Fibroblast of villous mesenchyme (primary cell): ENCODE data around the gene RALGPS1. TPM values are rescaled to one million over a fixed set of nuclear protein-coding genes. Genes with fewer than 3 reads are reported as not detected.

Experiments used
- DNase-seq: peaks from one replicate; pipeline ENCODE4 v3.0.0-alpha.2; 2010; ENCODE audit warnings: low read depth
- H3K4me3 ChIP-seq: 2 replicates; pipeline ENCODE4 v1.5.1; 2011; ENCODE audit warnings: low read depth, mild to moderate bottlenecking, low read length
- CTCF ChIP-seq: IDR thresholded peaks from 2 replicates; pipeline ENCODE4 v1.5.1; 2012; ENCODE audit warnings: low read depth, mild to moderate bottlenecking, low read length; ENCODE audit not compliant: insufficient read depth
- total RNA-seq: library from RNA; depleted of rRNA; stranded (reverse); fragments of >200 nt; gene quantifications from 2 replicates; pipeline ENCODE4 v1.2.3, GENCODE V29; 2012

Gene RALGPS1
- total RNA-seq, 1 donor, result 2.6 TPM

- DNase-seq, result peak; percentile 27
- H3K4me3 ChIP-seq, result no peak overlapping the region
- TF ChIP-seq CTCF, result no peak
Measured at GRCh38 chr9:127033789-127034188, 119.2 kb downstream of the RALGPS1 start.

GRCh38 chr9:127034691-127035090 lies 120.1 kb downstream of the RALGPS1 start:
- H3K4me3 ChIP-seq, result no peak overlapping the region
- TF ChIP-seq CTCF, result no peak
- no peak for DNase-seq

GRCh38 chr9:127035423-127035822 lies 120.8 kb downstream of the RALGPS1 start:
- TF ChIP-seq CTCF, result no peak
- H3K4me3 ChIP-seq, result no peak overlapping the region
- peak; percentile 83 for DNase-seq

- no peak for TF ChIP-seq CTCF
- DNase-seq, result peak; percentile 50
- H3K4me3 ChIP-seq, result no peak overlapping the region
Measured at GRCh38 chr9:127035948-127036347, 121.4 kb downstream of the RALGPS1 start.

GRCh38 chr9:127036437-127036836 lies 121.9 kb downstream of the RALGPS1 start:
- DNase-seq, result no peak
- no peak for TF ChIP-seq CTCF
- H3K4me3 ChIP-seq, result no peak overlapping the region

GRCh38 chr9:127038531-127038930 lies 123.9 kb downstream of the RALGPS1 start:
- no peak overlapping the region for H3K4me3 ChIP-seq
- no peak for DNase-seq
- no peak for TF ChIP-seq CTCF

- TF ChIP-seq CTCF, result no peak
- H3K4me3 ChIP-seq, result no peak overlapping the region
- DNase-seq, result no peak
Measured at GRCh38 chr9:127039492-127039891, 124.9 kb downstream of the RALGPS1 start.
